Astrocyte (in vitro differentiated cells and primary cell): ENCODE data around the gene UGDH. TPM values are rescaled to one million over a fixed set of nuclear protein-coding genes. Genes with fewer than 3 reads are reported as not detected.

Experiments
- DNase-seq: peaks from one replicate; pipeline ENCODE4 v3.0.0-alpha.2; 2010; ENCODE audit warnings: low read depth
- FAIRE-seq: peaks from 2 replicates; lab custom pipeline; 2011; peaks lifted over from hg19 to GRCh38; lab: Jason Lieb, UNC
- H2AFZ ChIP-seq: 2 replicates; pipeline ENCODE4 v1.6.0; 2012; ENCODE audit warnings: low read depth, low read length, inconsistent platforms
- H3K27ac ChIP-seq: 2 replicates; pipeline ENCODE4 v1.5.1; 2011; ENCODE audit warnings: low read depth, low read length, inconsistent platforms
- H3K27me3 ChIP-seq: 2 replicates; pipeline ENCODE4 v1.6.0; 2011; ENCODE audit warnings: low read length, inconsistent platforms; ENCODE audit not compliant: insufficient read depth
- H3K36me3 ChIP-seq: 2 replicates; pipeline ENCODE4 v1.5.1; 2011; ENCODE audit warnings: low read length, inconsistent platforms; ENCODE audit not compliant: insufficient read depth
- H3K4me1 ChIP-seq: 2 replicates; pipeline ENCODE4 v1.5.1; 2011; ENCODE audit warnings: low read length, inconsistent platforms; ENCODE audit not compliant: insufficient read depth
- H3K4me2 ChIP-seq: 2 replicates; pipeline ENCODE4 v1.6.0; 2012; ENCODE audit warnings: low read length, inconsistent platforms
- H3K4me3 ChIP-seq: 2 replicates; pipeline ENCODE4 v1.5.1; 2011; ENCODE audit warnings: low read depth, mild to moderate bottlenecking, low read length, inconsistent platforms; ENCODE audit not compliant: insufficient read depth
- H3K79me2 ChIP-seq: 2 replicates; pipeline ENCODE4 v1.6.0; 2012; ENCODE audit warnings: mild to moderate bottlenecking, low read length, inconsistent platforms; ENCODE audit not compliant: insufficient read depth
- H3K9ac ChIP-seq: 2 replicates; pipeline ENCODE4 v1.6.0; 2012; ENCODE audit warnings: mild to moderate bottlenecking, low read length, inconsistent platforms
- H3K9me3 ChIP-seq: 2 replicates; pipeline ENCODE4 v1.5.1; 2012; ENCODE audit warnings: low read depth, mild to moderate bottlenecking, low read length, inconsistent platforms; ENCODE audit not compliant: insufficient read depth
- H4K20me1 ChIP-seq: 2 replicates; pipeline ENCODE4 v1.6.0; 2012; ENCODE audit warnings: low read length, inconsistent platforms; ENCODE audit not compliant: insufficient read depth
- H3K27ac Mint-ChIP-seq: one replicate; pipeline ENCODE4 v1.8.0; 2021; ENCODE audit warnings: mild to moderate bottlenecking, mixed read lengths; ENCODE audit not compliant: unreplicated experiment
- H3K27me3 Mint-ChIP-seq: one replicate; pipeline ENCODE4 v1.8.0; 2021; ENCODE audit warnings: low read depth, mixed read lengths; ENCODE audit not compliant: unreplicated experiment
- H3K36me3 Mint-ChIP-seq: one replicate; pipeline ENCODE4 v1.8.0; 2021; ENCODE audit warnings: low read depth, mixed read lengths; ENCODE audit not compliant: unreplicated experiment
- H3K4me1 Mint-ChIP-seq: one replicate; pipeline ENCODE4 v1.8.0; 2021; ENCODE audit warnings: low read depth, mixed read lengths; ENCODE audit not compliant: unreplicated experiment
- H3K4me3 Mint-ChIP-seq: one replicate; pipeline ENCODE4 v1.8.0; 2021; ENCODE audit warnings: mild to moderate bottlenecking, moderate library complexity, mixed read lengths; ENCODE audit not compliant: unreplicated experiment
- H3K9me3 Mint-ChIP-seq: one replicate; pipeline ENCODE4 v1.8.0; 2021; ENCODE audit warnings: mild to moderate bottlenecking, mixed read lengths; ENCODE audit not compliant: unreplicated experiment
- EZH2 ChIP-seq: IDR thresholded peaks from 2 replicates; pipeline ENCODE4 v1.6.1; 2012; ENCODE audit warnings: mild to moderate bottlenecking, low read length, inconsistent platforms; ENCODE audit not compliant: insufficient read depth
- total RNA-seq: library from RNA; stranded (reverse); gene quantifications from 2 replicates; pipeline ENCODE4 v1.2.1, GENCODE V29; 2021
- TF ChIP-seq, protein P1 (sequence below): IDR thresholded peaks from 2 replicates; pipeline ENCODE4 v1.5.1; 2011; ENCODE audit warnings: low read depth, mild to moderate bottlenecking, inconsistent platforms, low read length, moderate library complexity; ENCODE audit not compliant: insufficient read depth

Gene UGDH
- total RNA-seq, 1 donor from 2014 or later: 114 TPM

DNA sequence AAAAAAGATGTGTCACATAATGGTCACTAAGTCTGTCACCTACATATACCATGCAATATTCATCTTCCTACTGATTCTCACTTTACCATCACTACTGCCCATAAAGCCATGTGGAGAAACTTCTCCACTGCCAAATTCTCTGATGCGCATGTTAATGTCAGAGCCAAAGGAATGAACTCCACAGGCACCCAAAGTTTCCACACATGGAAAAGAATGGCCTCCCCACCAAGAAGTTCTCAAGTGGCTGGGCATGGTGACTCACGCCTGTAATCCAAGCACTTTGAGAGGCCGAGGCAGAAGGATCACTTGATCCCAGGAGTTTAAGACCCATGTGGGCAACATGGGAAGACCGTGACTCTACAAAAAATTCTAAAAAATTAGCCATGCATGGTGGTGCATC, 43.8 kb upstream of the UGDH start:
- H3K27ac Mint-ChIP-seq: no peak overlapping the region
- no peak for FAIRE-seq
- Histone ChIP-seq H3K79me2 (no peaks in the 10 kb centered on the region), H3K4me1 (peaks cover under 1% of the 10 kb centered on the region), H3K9ac (no peak overlapping the region), H4K20me1 (no peaks in the 10 kb centered on the region), H3K36me3 (no peaks in the 10 kb centered on the region), H3K4me3 (no peak overlapping the region), H2AFZ (no peak overlapping the region), H3K27ac (no peak overlapping the region), H3K9me3 (no peaks in the 10 kb centered on the region), H3K27me3 (no peaks in the 10 kb centered on the region), H3K4me2 (no peak overlapping the region)
- H3K27me3 Mint-ChIP-seq: no peaks in the 10 kb centered on the region
- H3K36me3 Mint-ChIP-seq: peaks cover 7% of the 10 kb centered on the region
- peaks cover 3% of the 10 kb centered on the region for H3K4me1 Mint-ChIP-seq
- no peak overlapping the region for H3K4me3 Mint-ChIP-seq
- H3K9me3 Mint-ChIP-seq: peaks cover 3% of the 10 kb centered on the region
- peak; percentile 29 for DNase-seq
- no peak for TF ChIP-seq EZH2
- TF ChIP-seq, protein P1, sequence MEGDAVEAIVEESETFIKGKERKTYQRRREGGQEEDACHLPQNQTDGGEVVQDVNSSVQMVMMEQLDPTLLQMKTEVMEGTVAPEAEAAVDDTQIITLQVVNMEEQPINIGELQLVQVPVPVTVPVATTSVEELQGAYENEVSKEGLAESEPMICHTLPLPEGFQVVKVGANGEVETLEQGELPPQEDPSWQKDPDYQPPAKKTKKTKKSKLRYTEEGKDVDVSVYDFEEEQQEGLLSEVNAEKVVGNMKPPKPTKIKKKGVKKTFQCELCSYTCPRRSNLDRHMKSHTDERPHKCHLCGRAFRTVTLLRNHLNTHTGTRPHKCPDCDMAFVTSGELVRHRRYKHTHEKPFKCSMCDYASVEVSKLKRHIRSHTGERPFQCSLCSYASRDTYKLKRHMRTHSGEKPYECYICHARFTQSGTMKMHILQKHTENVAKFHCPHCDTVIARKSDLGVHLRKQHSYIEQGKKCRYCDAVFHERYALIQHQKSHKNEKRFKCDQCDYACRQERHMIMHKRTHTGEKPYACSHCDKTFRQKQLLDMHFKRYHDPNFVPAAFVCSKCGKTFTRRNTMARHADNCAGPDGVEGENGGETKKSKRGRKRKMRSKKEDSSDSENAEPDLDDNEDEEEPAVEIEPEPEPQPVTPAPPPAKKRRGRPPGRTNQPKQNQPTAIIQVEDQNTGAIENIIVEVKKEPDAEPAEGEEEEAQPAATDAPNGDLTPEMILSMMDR: no peak

- H3K27ac ChIP-seq: no peak overlapping the region
- no peaks in the 10 kb centered on the region for H3K27me3 ChIP-seq
- no peak overlapping the region for H3K4me3 ChIP-seq
- Mint-ChIP-seq H3K27ac (no peak overlapping the region), H3K4me1 (peaks cover 4% of the 10 kb centered on the region), H3K4me3 (no peak overlapping the region), H3K27me3 (no peaks in the 10 kb centered on the region), H3K9me3 (peaks cover 13% of the 10 kb centered on the region), H3K36me3 (peaks cover 20% of the 10 kb centered on the region)
- no peak overlapping the region for H2AFZ ChIP-seq
- no peak overlapping the region for H3K4me2 ChIP-seq
- peaks cover 5% of the 10 kb centered on the region for H3K9me3 ChIP-seq
- FAIRE-seq (no peak), DNase-seq (no peak)
- H3K4me1 ChIP-seq: peaks cover 3% of the 10 kb centered on the region
- H3K79me2 ChIP-seq: peaks cover 2% of the 10 kb centered on the region
- H3K36me3 ChIP-seq: no peaks in the 10 kb centered on the region
- no peaks in the 10 kb centered on the region for H4K20me1 ChIP-seq
- H3K9ac ChIP-seq: no peak overlapping the region
- TF ChIP-seq EZH2: no peak
- TF ChIP-seq, protein P1: no peak
These were observed 42.0 kb upstream of the UGDH start for GRCh38 chr4:39569209-39569608.

GRCh38 chr4:39568805-39569204, 41.6 kb upstream of the UGDH start:
- Mint-ChIP-seq H3K9me3 (peaks cover 13% of the 10 kb centered on the region), H3K27me3 (no peaks in the 10 kb centered on the region), H3K4me3 (no peak overlapping the region), H3K4me1 (peaks cover 4% of the 10 kb centered on the region), H3K27ac (no peak overlapping the region), H3K36me3 (peaks cover 24% of the 10 kb centered on the region)
- H3K79me2 ChIP-seq: peaks cover 2% of the 10 kb centered on the region
- H3K4me1 ChIP-seq: peaks cover 3% of the 10 kb centered on the region
- no peak overlapping the region for H3K27ac ChIP-seq
- H3K36me3 ChIP-seq: no peaks in the 10 kb centered on the region
- no peak overlapping the region for H3K4me2 ChIP-seq
- DNase-seq: no peak
- H4K20me1 ChIP-seq: no peaks in the 10 kb centered on the region
- peaks cover 5% of the 10 kb centered on the region for H3K9me3 ChIP-seq
- H3K27me3 ChIP-seq: no peaks in the 10 kb centered on the region
- FAIRE-seq: no peak
- no peak for TF ChIP-seq EZH2
- TF ChIP-seq, protein P1: no peak
- H3K4me3 ChIP-seq: no peak overlapping the region
- no peak overlapping the region for H2AFZ ChIP-seq
- H3K9ac ChIP-seq: no peak overlapping the region
